ENCODE results near the gene DNMT3L.
"Not testable (repeated sequence)": the region's sequence is repeated elsewhere in the genome, so short reads cannot be mapped to it uniquely, and the experiment has no call there.

DNMT3L gene

DNA sequence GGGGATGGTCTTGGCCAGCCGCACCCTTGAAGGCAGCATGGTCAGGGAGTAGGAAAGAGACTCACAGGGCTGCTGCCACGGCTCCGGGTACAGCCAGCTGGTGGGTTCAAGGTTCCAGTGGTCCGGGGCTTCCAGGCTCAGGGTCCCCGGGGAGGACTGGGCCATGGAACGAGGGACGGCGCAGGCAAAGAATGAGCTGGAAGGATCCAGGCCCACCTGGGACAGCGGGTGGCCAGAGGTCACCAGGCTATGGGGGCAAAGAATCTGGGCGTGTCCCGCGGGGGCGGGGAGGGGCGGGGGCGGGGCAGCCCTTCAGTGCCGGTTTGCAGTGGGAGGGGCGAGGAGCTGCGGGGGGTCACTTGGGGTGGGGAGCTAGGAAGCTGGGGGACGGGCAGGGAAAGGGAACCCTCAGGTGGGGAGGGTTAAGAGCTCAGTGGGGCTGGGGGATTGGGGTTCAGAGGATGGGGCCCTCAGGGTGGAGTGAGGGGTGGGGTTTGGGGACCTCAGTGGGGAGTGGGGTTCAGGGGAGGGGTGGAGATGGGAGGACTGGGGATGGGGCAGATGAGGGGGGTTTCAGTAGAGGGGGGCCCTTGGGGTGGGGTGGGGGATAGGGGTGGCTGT is at the start of gene DNMT3L:
Gene DNMT3L (minus strand): TSS at position 223 of the 621 bp plus-strand sequence. CDS start 638 bp downstream, outside the sequence.
- no peaks in the 10 kb centered on the region for H3K36me3 Mint-ChIP-seq (ENCODE audit: low read depth)
- DNase-seq (ENCODE audit: low spot score): no peak
- H3K9me3 Mint-ChIP-seq: no peaks in the 10 kb centered on the region
- peaks cover 5% of the 10 kb centered on the region for H3K27me3 Mint-ChIP-seq (ENCODE audit: low read depth)
- peaks cover 2% of the 10 kb centered on the region for H3K4me1 Mint-ChIP-seq (ENCODE audit: low read depth)
- H3K4me3 Mint-ChIP-seq: no peak within 1 kb of the TSS
- H3K27ac Mint-ChIP-seq: no peak within 1 kb of the TSS

DNA sequence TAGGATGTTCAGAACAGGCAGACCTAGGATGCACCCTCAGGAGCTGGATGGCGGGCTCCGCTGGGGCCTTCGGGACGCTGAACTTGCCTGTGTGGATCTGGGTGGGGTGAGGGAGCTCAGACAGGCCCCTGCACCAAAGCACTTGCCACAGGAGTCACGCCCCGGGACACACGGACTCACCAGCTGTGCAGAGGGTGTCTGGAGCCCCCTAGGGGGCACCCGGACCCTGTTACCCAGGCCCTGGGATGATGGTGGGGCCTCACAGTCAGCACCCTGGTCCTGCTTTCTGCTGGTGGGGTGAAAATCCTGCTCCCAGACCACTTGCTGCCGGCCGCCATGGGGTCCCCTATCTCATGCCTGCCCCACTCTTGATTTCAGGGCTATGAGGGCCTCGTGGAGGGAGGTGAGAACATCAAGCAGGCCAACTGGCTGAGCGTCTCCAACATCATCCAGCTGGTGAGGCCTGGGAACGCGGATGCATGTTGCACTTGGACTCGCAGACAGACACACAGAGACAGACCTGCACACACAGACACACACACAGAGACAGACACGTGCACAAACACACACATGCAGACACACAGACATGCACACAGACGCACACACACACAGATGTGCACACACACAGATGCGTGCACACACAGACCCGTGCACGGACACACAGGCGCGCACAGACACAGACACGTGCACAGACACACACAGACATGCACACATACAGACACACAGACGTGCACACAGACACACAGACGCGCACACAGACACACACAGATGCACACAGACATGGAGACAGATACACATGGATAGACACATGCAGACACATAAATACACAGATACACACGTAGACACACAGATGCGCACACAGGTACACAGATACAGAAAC is 49.2 kb upstream of the DNMT3L start:
- Mint-ChIP-seq H3K4me1 (ENCODE audit: low read depth) (no peaks in the 10 kb centered on the region), H3K9me3 (no peaks in the 10 kb centered on the region), H3K27ac (peak overlapping the region; percentile 1), H3K4me3 (no peak overlapping the region), H3K36me3 (ENCODE audit: low read depth) (peaks cover 23% of the 10 kb centered on the region), H3K27me3 (ENCODE audit: low read depth) (no peaks in the 10 kb centered on the region)
- no peak for DNase-seq (ENCODE audit: low spot score)

DNA sequence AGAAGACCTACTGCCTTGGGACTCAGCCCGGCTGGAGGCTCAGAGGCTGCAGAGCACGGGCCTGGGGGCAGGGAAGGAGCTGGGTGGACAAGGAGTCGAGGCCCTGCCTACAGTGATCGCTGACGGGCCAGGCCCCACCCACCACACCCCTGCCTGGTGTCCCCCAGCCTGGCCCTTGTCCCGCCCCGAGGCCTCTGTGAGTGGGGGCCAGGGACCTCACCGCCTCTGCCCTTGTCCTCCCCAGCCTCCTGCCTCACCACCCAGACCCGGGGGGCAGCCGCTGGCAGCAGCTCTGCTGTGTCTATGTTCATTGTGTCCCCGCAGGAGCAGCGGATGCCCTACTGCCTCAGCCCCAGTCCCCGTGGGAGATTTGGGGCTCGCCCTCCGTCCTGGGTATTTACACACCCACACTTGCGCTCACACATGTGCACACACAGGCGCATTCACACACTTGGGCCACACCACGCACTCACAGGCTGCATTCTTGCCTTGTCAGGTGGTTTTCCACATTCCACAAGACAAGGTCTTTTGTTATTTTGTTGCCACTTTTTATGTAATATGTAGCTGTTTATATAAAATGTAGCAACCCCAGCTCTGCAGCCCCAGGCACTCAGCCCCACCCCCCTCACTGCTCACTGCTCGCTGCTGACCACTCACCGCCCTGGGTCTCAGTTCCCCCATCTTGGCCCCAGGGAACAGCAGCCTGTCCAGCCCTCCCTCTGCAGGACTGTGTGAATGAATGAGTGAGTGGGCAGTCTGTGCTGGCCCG is 45.4 kb upstream of the DNMT3L start:
- DNase-seq (ENCODE audit: low spot score): no peak
- Mint-ChIP-seq H3K4me1 (ENCODE audit: low read depth) (peaks cover 15% of the 10 kb centered on the region), H3K36me3 (ENCODE audit: low read depth) (peaks cover 26% of the 10 kb centered on the region), H3K27me3 (ENCODE audit: low read depth) (no peaks in the 10 kb centered on the region), H3K9me3 (no peaks in the 10 kb centered on the region), H3K27ac (no peak overlapping the region), H3K4me3 (no peak overlapping the region)

GRCh38 chr21:44305691-44306090 is 44.0 kb upstream of the DNMT3L start:
- Mint-ChIP-seq H3K27me3 (ENCODE audit: low read depth) (no peaks in the 10 kb centered on the region), H3K36me3 (ENCODE audit: low read depth) (peaks cover 21% of the 10 kb centered on the region), H3K9me3 (no peaks in the 10 kb centered on the region), H3K4me3 (no peak overlapping the region), H3K4me1 (ENCODE audit: low read depth) (peaks cover 20% of the 10 kb centered on the region), H3K27ac (no peak overlapping the region)
- no peak for DNase-seq (ENCODE audit: low spot score)

GRCh38 chr21:44304877-44305293 is 43.2 kb upstream of the DNMT3L start:
- H3K27me3 Mint-ChIP-seq (ENCODE audit: low read depth): no peaks in the 10 kb centered on the region
- H3K9me3 Mint-ChIP-seq: no peaks in the 10 kb centered on the region
- H3K4me1 Mint-ChIP-seq (ENCODE audit: low read depth): peaks cover 20% of the 10 kb centered on the region
- peaks cover 21% of the 10 kb centered on the region for H3K36me3 Mint-ChIP-seq (ENCODE audit: low read depth)
- peak overlapping the region; percentile 65 for H3K27ac Mint-ChIP-seq
- H3K4me3 Mint-ChIP-seq: peak overlapping the region; percentile 53
- DNase-seq (ENCODE audit: low spot score): no peak

DNA sequence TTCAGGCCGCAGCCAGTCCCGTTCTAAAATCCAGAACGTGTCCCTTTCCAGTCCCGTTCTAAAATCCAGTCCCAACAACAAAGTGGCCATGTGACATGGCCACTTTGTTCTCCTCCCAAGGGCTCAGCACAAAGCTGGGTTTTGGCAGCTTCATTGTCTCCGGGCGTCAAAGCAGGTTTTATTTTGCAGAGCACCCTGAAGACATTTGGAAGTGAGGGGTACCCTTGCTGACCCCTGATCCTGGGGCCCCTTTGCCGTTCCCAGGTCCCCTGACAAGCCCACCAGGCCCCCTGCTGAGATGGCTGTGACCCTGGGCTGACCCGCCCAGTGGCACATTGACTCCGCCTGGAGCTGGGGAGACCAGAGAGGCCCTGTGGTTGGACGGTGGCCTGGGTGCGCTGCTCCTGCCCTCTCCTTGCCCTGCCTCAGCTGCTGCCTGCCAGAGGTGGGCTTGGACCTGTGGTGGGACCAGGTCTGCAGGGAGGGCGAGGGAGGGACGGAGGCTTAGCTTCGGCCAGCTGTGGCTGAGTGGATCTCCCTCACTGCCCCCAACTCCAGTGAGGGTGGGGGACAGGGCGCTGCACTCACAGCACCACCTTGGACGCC is 42.4 kb upstream of the DNMT3L start:
- peaks cover 24% of the 10 kb centered on the region for H3K4me1 Mint-ChIP-seq (ENCODE audit: low read depth)
- DNase-seq (ENCODE audit: low spot score): no peak
- no peak overlapping the region for H3K4me3 Mint-ChIP-seq
- H3K9me3 Mint-ChIP-seq: no peaks in the 10 kb centered on the region
- peaks cover 21% of the 10 kb centered on the region for H3K36me3 Mint-ChIP-seq (ENCODE audit: low read depth)
- no peak overlapping the region for H3K27ac Mint-ChIP-seq
- H3K27me3 Mint-ChIP-seq (ENCODE audit: low read depth): no peaks in the 10 kb centered on the region

DNA sequence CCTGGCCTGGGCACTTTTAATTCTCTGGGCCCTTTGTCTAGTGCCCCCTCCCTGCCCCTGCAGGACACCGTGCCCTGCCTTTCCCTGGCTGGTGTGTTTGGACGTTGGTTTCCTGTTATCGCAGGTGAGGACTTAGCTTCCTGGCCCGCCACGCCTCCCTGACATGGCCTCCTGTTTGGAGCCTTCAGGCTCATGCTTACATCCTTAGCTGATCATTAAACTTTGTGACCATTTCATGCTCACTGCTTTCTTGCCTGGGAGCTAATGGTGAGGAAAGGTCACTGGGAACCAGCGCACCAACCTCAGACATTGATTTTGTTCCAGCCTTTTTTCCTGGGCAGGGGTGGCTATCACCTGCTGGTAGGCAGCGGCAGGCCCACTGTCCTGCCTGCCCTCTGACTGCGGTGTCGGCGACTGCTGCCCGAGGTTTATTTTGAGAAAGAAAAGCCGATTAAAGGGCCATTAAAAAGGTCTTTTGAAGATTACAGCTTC is 41.8 kb upstream of the DNMT3L start:
- DNase-seq (ENCODE audit: low spot score): no peak
- Mint-ChIP-seq H3K36me3 (ENCODE audit: low read depth) (peaks cover 18% of the 10 kb centered on the region), H3K27me3 (ENCODE audit: low read depth) (no peaks in the 10 kb centered on the region), H3K9me3 (no peaks in the 10 kb centered on the region), H3K4me1 (ENCODE audit: low read depth) (peaks cover 28% of the 10 kb centered on the region), H3K27ac (peak overlapping the region; percentile 76), H3K4me3 (peak overlapping the region; percentile 76)

- Mint-ChIP-seq H3K4me1 (ENCODE audit: low read depth) (peaks cover 35% of the 10 kb centered on the region), H3K36me3 (ENCODE audit: low read depth) (peaks cover 14% of the 10 kb centered on the region), H3K27ac (peak overlapping the region; percentile 63), H3K4me3 (peak overlapping the region; percentile 84)
- not testable (repeated sequence) for DNase-seq (ENCODE audit: low spot score); H3K27me3 Mint-ChIP-seq (ENCODE audit: low read depth); H3K9me3 Mint-ChIP-seq
Observed at GRCh38 chr21:44302573-44303401, 41.1 kb upstream of the DNMT3L start.

DNA sequence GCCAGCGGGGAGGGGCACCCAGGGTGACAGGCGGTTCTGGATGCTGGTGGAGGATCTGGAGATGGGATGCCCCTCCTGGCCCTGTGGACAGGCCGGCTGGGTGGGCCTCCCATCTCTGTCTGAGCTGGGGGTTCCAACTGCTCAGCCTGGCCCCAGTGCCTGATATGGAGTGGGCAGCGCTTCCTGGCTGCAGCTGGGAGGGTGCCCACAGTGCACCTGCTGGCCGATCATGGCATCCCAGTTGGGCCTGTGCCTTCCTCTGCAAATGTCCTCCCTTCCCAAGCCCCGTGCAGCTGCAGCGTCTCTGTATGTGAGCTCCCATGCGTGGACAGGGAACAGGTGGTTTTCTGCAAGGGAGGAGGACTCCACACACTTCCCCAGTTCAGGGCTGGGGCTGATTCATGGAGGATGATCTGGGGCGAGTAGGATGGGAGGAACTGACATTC is 40.3 kb upstream of the DNMT3L start:
- no peaks in the 10 kb centered on the region for H3K27me3 Mint-ChIP-seq (ENCODE audit: low read depth)
- H3K36me3 Mint-ChIP-seq (ENCODE audit: low read depth): peaks cover 13% of the 10 kb centered on the region
- H3K4me3 Mint-ChIP-seq: peak overlapping the region; percentile 84
- no peaks in the 10 kb centered on the region for H3K9me3 Mint-ChIP-seq
- no peak for DNase-seq (ENCODE audit: low spot score)
- peaks cover 42% of the 10 kb centered on the region for H3K4me1 Mint-ChIP-seq (ENCODE audit: low read depth)
- peak overlapping the region; percentile 63 for H3K27ac Mint-ChIP-seq

GRCh38 chr21:44301141-44301540 is 39.4 kb upstream of the DNMT3L start:
- Mint-ChIP-seq H3K4me1 (ENCODE audit: low read depth) (peaks cover 42% of the 10 kb centered on the region), H3K9me3 (no peaks in the 10 kb centered on the region), H3K27me3 (ENCODE audit: low read depth) (no peaks in the 10 kb centered on the region), H3K27ac (peak overlapping the region; percentile 41), H3K36me3 (ENCODE audit: low read depth) (peaks cover 13% of the 10 kb centered on the region), H3K4me3 (peak overlapping the region; percentile 84)
- no peak for DNase-seq (ENCODE audit: low spot score)

DNA sequence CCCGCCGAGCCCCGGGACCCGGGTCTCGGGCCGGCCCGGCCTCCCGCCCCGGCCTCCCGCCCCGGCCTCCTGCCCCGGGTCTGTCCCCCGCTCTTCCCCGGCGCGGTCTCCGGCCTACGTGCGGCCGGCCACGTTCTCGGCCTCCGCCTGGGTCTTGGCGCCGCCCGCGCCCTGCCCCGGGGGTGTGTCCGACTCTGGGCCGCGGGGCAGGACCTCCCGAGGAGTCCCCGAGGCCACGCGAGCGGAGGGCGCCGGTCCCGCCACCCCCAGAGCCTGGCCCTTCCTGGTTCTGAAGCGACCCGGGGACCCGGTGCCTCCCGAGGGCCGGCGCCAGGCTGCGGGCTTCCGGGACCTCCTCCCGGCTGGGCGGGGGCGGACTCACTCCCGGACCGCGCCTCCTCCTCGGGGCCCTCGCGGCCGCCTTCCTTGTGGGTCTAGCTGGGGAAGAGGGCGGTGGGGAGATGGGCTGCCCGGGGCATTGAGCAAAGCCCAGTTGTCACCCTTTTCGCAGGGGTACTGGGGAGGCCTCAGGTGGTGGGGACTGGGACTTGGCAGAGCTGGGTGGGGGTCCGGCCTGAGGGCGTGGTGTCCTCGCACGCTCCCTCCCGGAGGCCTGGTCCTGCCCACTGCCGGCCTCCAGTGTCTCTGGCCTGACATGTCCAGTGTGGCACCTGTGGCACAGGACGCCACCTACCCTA is 38.7 kb upstream of the DNMT3L start:
- peaks cover 42% of the 10 kb centered on the region for H3K4me1 Mint-ChIP-seq (ENCODE audit: low read depth)
- peaks cover 13% of the 10 kb centered on the region for H3K36me3 Mint-ChIP-seq (ENCODE audit: low read depth)
- H3K4me3 Mint-ChIP-seq: peak overlapping the region; percentile 84
- no peaks in the 10 kb centered on the region for H3K9me3 Mint-ChIP-seq
- peak; percentile 66 for DNase-seq (ENCODE audit: low spot score)
- no peak overlapping the region for H3K27ac Mint-ChIP-seq
- H3K27me3 Mint-ChIP-seq (ENCODE audit: low read depth): no peaks in the 10 kb centered on the region

DNA sequence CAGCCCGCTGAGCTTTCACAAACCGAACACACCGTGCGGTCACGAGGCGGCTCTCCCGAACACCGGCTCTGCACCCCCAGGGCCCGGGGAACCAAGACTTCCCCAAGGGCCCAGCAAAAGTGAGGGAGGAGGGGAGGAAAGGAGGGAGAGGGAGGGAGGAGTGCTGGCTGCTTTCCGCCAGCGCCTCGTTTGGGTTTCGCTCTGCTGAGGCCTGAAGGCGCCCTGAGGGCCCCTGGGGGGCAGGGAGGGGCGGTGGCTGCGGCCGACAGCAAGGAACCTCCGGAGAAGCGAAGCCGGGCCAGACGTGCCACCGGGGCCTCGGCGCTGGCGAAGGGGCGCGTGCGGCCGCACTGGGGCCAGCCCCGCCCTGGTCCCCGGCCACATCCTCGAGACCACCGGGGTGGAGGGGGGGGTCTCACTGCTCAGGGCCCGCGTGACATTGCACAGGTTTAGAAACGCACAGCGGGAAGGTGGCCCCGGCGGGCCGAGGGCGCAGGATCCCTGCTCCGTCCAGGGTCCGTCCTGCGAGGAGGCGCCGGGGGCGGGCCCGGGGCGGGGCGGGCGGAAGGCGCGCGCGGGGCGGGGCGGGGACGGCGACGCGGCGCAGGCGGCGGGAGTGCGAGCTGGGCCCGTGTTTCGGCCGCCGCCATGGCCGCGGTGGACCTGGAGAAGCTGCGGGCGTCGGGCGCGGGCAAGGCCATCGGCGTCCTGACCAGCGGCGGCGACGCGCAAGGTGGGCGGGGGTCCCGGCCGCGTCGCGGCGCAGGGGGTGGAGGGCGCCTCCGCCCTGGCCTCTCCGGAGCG is 38.0 kb upstream of the DNMT3L start, which contains the start of gene PFKL:
Gene PFKL (plus strand): TSS at position 596 of the 804 bp plus-strand sequence. CDS start 53 bp downstream, at position 649.
- Mint-ChIP-seq H3K36me3 (ENCODE audit: low read depth) (peaks cover 9% of the 10 kb centered on the region), H3K27me3 (ENCODE audit: low read depth) (no peaks in the 10 kb centered on the region), H3K9me3 (no peaks in the 10 kb centered on the region), H3K4me1 (ENCODE audit: low read depth) (peaks cover 42% of the 10 kb centered on the region), H3K4me3 (peak within 1 kb of the TSS; percentile 91), H3K27ac (peak within 1 kb of the TSS; percentile 92)
- DNase-seq (ENCODE audit: low spot score): peak; percentile 78

All from T-helper 2 cell treated with Interferon-gamma antibody and Interleukin-4, amounts not matched to agents 5 μg/mL and 100 μg/mL, for 36 hours (primary cell).